ENCODE data around the gene ADAM8.

DNA sequence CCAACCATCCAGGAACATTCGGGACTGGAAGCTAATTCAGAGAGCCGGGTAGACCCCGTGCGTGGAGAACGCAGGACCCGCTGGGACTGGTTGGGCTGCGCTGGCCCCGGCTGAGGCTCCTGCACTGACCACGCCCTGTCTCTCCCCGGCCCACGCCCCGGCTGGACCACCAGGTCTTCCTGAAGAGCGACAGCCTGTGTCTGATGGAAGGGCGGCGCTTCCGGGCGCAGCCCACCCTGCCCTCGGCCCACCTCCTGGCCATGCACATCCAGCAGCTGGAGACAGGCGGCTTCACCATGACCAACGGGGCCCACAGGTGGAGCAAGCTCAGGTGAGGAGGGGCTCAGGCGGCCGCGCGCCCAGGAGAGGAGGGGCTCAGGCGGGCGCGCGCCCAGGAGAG lies 56.9 kb downstream of the ADAM8 start:
- TF ChIP-seq POLR2AphosphoS5 (IDR thresholded peaks at IDR 0.05) (no peak), POLR2A (IDR thresholded peaks at IDR 0.05) (no peak)
- TF ChIP-seq, protein P1, sequence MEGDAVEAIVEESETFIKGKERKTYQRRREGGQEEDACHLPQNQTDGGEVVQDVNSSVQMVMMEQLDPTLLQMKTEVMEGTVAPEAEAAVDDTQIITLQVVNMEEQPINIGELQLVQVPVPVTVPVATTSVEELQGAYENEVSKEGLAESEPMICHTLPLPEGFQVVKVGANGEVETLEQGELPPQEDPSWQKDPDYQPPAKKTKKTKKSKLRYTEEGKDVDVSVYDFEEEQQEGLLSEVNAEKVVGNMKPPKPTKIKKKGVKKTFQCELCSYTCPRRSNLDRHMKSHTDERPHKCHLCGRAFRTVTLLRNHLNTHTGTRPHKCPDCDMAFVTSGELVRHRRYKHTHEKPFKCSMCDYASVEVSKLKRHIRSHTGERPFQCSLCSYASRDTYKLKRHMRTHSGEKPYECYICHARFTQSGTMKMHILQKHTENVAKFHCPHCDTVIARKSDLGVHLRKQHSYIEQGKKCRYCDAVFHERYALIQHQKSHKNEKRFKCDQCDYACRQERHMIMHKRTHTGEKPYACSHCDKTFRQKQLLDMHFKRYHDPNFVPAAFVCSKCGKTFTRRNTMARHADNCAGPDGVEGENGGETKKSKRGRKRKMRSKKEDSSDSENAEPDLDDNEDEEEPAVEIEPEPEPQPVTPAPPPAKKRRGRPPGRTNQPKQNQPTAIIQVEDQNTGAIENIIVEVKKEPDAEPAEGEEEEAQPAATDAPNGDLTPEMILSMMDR (IDR thresholded peaks at IDR 0.05), result no peak
